Small intestine (tissue), 7 donors: Measurements from ENCODE around the gene STX8. TPM values are rescaled to one million over a fixed set of nuclear protein-coding genes. Genes with fewer than 3 reads are reported as not detected.

Experiments used
- DNase-seq, 2 donors: peaks; one replicate each; pipeline versions ENCODE4 v3.0.0 to v3.0.0-alpha.2; 2013
- FAIRE-seq: peaks from 2 replicates; lab custom pipeline; 2012; peaks lifted over from hg19 to GRCh38; lab: Jason Lieb, UNC
- H3K27ac ChIP-seq, 3 donors: one replicate each; pipeline ENCODE4 v1.5.1; 2013; ENCODE audit warnings: low read length in 2 of 3, mild to moderate bottlenecking in 2 of 3, control low read depth in 1 of 3, inconsistent platforms in 1 of 3, low read depth in 1 of 3, moderate library complexity in 1 of 3
- H3K27me3 ChIP-seq, 3 donors: one replicate each; pipeline ENCODE4 v1.6.1; 2013; ENCODE audit warnings: low read length in 3 of 3, inconsistent platforms in 1 of 3; ENCODE audit not compliant: control insufficient read depth in 3 of 3, insufficient read depth in 3 of 3
- H3K36me3 ChIP-seq, 3 donors: one replicate each; pipeline ENCODE4 v1.6.1; 2013; ENCODE audit warnings: low read length in 3 of 3, inconsistent platforms in 1 of 3, low read depth in 1 of 3, mild to moderate bottlenecking in 1 of 3, moderate library complexity in 1 of 3; ENCODE audit not compliant: control insufficient read depth in 3 of 3, insufficient read depth in 2 of 3
- H3K4me1 ChIP-seq, 3 donors: one replicate each; pipeline ENCODE4 v1.6.1; 2013; ENCODE audit warnings: low read length in 2 of 3, inconsistent platforms in 1 of 3, low read depth in 1 of 3, mild to moderate bottlenecking in 1 of 3, moderate library complexity in 1 of 3; ENCODE audit not compliant: control insufficient read depth in 3 of 3, insufficient read depth in 2 of 3
- H3K4me3 ChIP-seq, 3 donors: one replicate each; pipeline ENCODE4 v1.5.1; 2013; ENCODE audit warnings: low read length in 3 of 3, control low read depth in 1 of 3, inconsistent platforms in 1 of 3, low read depth in 1 of 3, mild to moderate bottlenecking in 1 of 3, moderate library complexity in 1 of 3
- H3K9me3 ChIP-seq, 2 donors: one replicate each; pipeline ENCODE4 v1.6.1; 2013; ENCODE audit warnings: low read depth in 1 of 2, low read length in 1 of 2; ENCODE audit not compliant: control insufficient read depth in 2 of 2, insufficient read depth in 1 of 2
- WGBS, 3 donors: extraction: QIAGEN DNeasy Blood & Tissue Kit; methylation state at CpG; one replicate each; pipeline ENCODE4 v1.1.7; 2013; 5-methylcytosine and 5-hydroxymethylcytosine counted together
- polyA plus RNA-seq, 4 donors: library from polyadenylated mRNA; stranded (reverse) in 3 of 4; unstranded in 1 of 4; fragments of 200-250 nt in 3 of 4; fragments of 120-200 nt in 1 of 4; gene quantifications; one replicate each; pipeline versions ENCODE4 v1.2.1 to v1.2.3, GENCODE V29; 2013
- donor health status: healthy with polysubstance abuse.
- donor health status: control.
- donor health status: control.
- donor health status: Bipolar disorder and iron deficiency.
- donor health status: healthy.

Gene STX8
- polyA plus RNA-seq, 4 donors, result 35.3 to 72.2 (median 51.8) TPM

GRCh38 chr17:9444687-9445086 lies 130.9 kb downstream of the STX8 start:
- FAIRE-seq (no peak), DNase-seq (no peak)
- no peaks in the 10 kb centered on the region for H3K36me3 ChIP-seq
- no peak overlapping the region for H3K4me3 ChIP-seq
- no peaks in the 10 kb centered on the region for H3K9me3 ChIP-seq
- 62 to 85% (median 82%) methylated on average over 5 of the region's 5 CpGs for WGBS, 3 donors
- no peak overlapping the region for H3K27ac ChIP-seq
- H3K4me1 ChIP-seq, result no peaks in the 10 kb centered on the region
- H3K27me3 ChIP-seq, result no peaks in the 10 kb centered on the region

- Histone ChIP-seq H3K4me3 (no peak overlapping the region), H3K9me3 (no peaks in the 10 kb centered on the region), H3K36me3 (no peaks in the 10 kb centered on the region), H3K4me1 (no peaks in the 10 kb centered on the region), H3K27ac (no peak overlapping the region), H3K27me3 (no peaks in the 10 kb centered on the region)
- 90 to 98% (median 94%) methylated on average over 5 of the region's 5 CpGs for WGBS, 3 donors
- FAIRE-seq, result no peak
- no peak for DNase-seq
Measured at GRCh38 chr17:9443811-9444210, 131.8 kb downstream of the STX8 start.

- DNase-seq, result no peak
Measured at GRCh38 chr17:9439851-9440250, 135.8 kb downstream of the STX8 start.

GRCh38 chr17:9436630-9437029 lies 139.0 kb downstream of the STX8 start:
- no peak for DNase-seq
- no peaks in the 10 kb centered on the region for H3K36me3 ChIP-seq
- peaks cover 0 to 5% (median 0%) of the 10 kb centered on the region in 3 donors for H3K4me1 ChIP-seq
- no peaks in the 10 kb centered on the region for H3K9me3 ChIP-seq
- WGBS, 3 donors, result 82 to 100% (median 91%) methylated on average over 1 of the region's 1 CpG
- no peak for FAIRE-seq
- no peak overlapping the region for H3K4me3 ChIP-seq
- no peaks in the 10 kb centered on the region for H3K27me3 ChIP-seq
- no peak overlapping the region for H3K27ac ChIP-seq

More at GRCh38 chr17:9439851-9440250, 135.8 kb downstream of the STX8 start:
- WGBS, 3 donors, result 93 to 99% (median 98%) methylated on average over 3 of the region's 3 CpGs
- Histone ChIP-seq H3K9me3 (no peaks in the 10 kb centered on the region), H3K27me3 (no peaks in the 10 kb centered on the region), H3K36me3 (no peaks in the 10 kb centered on the region), H3K4me1 (no peaks in the 10 kb centered on the region), H3K27ac (no peak overlapping the region), H3K4me3 (no peak overlapping the region)
- no peak for FAIRE-seq

GRCh38 chr17:9435165-9435564 lies 140.5 kb downstream of the STX8 start:
- Histone ChIP-seq H3K27ac (no peak overlapping the region), H3K27me3 (no peaks in the 10 kb centered on the region), H3K4me1 (peaks cover 0 to 5% (median 0%) of the 10 kb centered on the region in 3 donors), H3K9me3 (no peaks in the 10 kb centered on the region), H3K36me3 (no peaks in the 10 kb centered on the region), H3K4me3 (no peak overlapping the region)
- 95 to 96% (median 96%) methylated on average over 6 of the region's 6 CpGs for WGBS, 3 donors
- DNase-seq, result no peak
- FAIRE-seq, result no peak

GRCh38 chr17:9434642-9435057 lies 141.0 kb downstream of the STX8 start:
- Histone ChIP-seq H3K4me3 (no peak overlapping the region), H3K27me3 (no peaks in the 10 kb centered on the region), H3K27ac (no peak overlapping the region), H3K4me1 (peaks cover 0 to 5% (median 0%) of the 10 kb centered on the region in 3 donors), H3K36me3 (no peaks in the 10 kb centered on the region), H3K9me3 (no peaks in the 10 kb centered on the region)
- DNase-seq (peak in 1 of 2 donors; percentile 17), FAIRE-seq (no peak)
- 77 to 90% (median 89%) methylated on average over 3 of the region's 3 CpGs for WGBS, 3 donors

GRCh38 chr17:9432934-9433421 lies 142.6 kb downstream of the STX8 start:
- H3K36me3 ChIP-seq, result no peaks in the 10 kb centered on the region
- WGBS, 3 donors, result 69 to 86% (median 77%) methylated on average over 7 of the region's 7 CpGs
- H3K9me3 ChIP-seq, result no peaks in the 10 kb centered on the region
- peak overlapping the region in 1 of 3 donors; percentile 50 for H3K27ac ChIP-seq
- peaks cover 0 to 5% (median 0%) of the 10 kb centered on the region in 3 donors for H3K4me1 ChIP-seq
- no peak for DNase-seq
- H3K4me3 ChIP-seq, result no peak overlapping the region
- no peak for FAIRE-seq
- no peaks in the 10 kb centered on the region for H3K27me3 ChIP-seq

- no peaks in the 10 kb centered on the region for H3K36me3 ChIP-seq
- H3K4me3 ChIP-seq, result no peak overlapping the region
- no peaks in the 10 kb centered on the region for H3K9me3 ChIP-seq
- H3K27me3 ChIP-seq, result no peaks in the 10 kb centered on the region
- peaks cover 0 to 5% (median 0%) of the 10 kb centered on the region in 3 donors for H3K4me1 ChIP-seq
- H3K27ac ChIP-seq, result no peak overlapping the region
- FAIRE-seq, result no peak
- 59 to 84% (median 79%) methylated on average over 6 of the region's 6 CpGs for WGBS, 3 donors
- DNase-seq, result peak in 1 of 2 donors; percentile 5
Measured at GRCh38 chr17:9432134-9432885, 143.3 kb downstream of the STX8 start.
